Parathyroid adenoma (tissue), 2 donors: ENCODE measurements around the gene BBIP1.

Experiments used
- H2AFZ ChIP-seq: fragments of 300-600 bp; sonication (generic); one replicate; pipeline ENCODE4 v1.7.0; 2017; ENCODE audit warnings: antibody characterized with exemption, mild to moderate bottlenecking
- H3K27ac ChIP-seq: fragments of 300-600 bp; sonication (generic); one replicate; pipeline ENCODE4 v1.7.0; 2017
- H3K27me3 ChIP-seq: fragments of 300-600 bp; sonication (generic); one replicate; pipeline ENCODE4 v1.7.0; 2017; ENCODE audit warnings: low read length; ENCODE audit not compliant: control insufficient read depth, insufficient read depth
- H3K36me3 ChIP-seq: fragments of 300-600 bp; sonication (generic); one replicate; pipeline ENCODE4 v1.7.0; 2017; ENCODE audit warnings: low read length; ENCODE audit not compliant: control insufficient read depth, insufficient read depth
- H3K4me1 ChIP-seq: fragments of 300-600 bp; sonication (generic); one replicate; pipeline ENCODE4 v1.7.0; 2017; ENCODE audit warnings: control low read depth
- H3K4me2 ChIP-seq: fragments of 300-600 bp; sonication (generic); one replicate; pipeline ENCODE4 v1.7.0; 2017; ENCODE audit warnings: low read length
- H3K4me3 ChIP-seq: fragments of 300-600 bp; sonication (generic); one replicate; pipeline ENCODE4 v1.7.0; 2017; ENCODE audit warnings: low read depth, low read length
- H3K79me2 ChIP-seq: fragments of 300-600 bp; sonication (generic); one replicate; pipeline ENCODE4 v1.7.0; 2017; ENCODE audit warnings: control low read depth
- H3K9ac ChIP-seq: fragments of 300-600 bp; sonication (generic); one replicate; pipeline ENCODE4 v1.7.0; 2017; ENCODE audit warnings: mild to moderate bottlenecking
- H3K9me3 ChIP-seq: fragments of 300-600 bp; sonication (generic); one replicate; pipeline ENCODE4 v1.7.0; 2017; ENCODE audit warnings: low read length; ENCODE audit not compliant: control insufficient read depth
- TF ChIP-seq, protein P1 (sequence below): fragments of 300-600 bp; sonication (generic); IDR thresholded peaks from one replicate; pipeline ENCODE4 v1.7.0; 2017; ENCODE audit warnings: antibody characterized with exemption, mild to moderate bottlenecking
- donor health status: primary hyperparathyroidism.

The BBIP1 gene

DNA sequence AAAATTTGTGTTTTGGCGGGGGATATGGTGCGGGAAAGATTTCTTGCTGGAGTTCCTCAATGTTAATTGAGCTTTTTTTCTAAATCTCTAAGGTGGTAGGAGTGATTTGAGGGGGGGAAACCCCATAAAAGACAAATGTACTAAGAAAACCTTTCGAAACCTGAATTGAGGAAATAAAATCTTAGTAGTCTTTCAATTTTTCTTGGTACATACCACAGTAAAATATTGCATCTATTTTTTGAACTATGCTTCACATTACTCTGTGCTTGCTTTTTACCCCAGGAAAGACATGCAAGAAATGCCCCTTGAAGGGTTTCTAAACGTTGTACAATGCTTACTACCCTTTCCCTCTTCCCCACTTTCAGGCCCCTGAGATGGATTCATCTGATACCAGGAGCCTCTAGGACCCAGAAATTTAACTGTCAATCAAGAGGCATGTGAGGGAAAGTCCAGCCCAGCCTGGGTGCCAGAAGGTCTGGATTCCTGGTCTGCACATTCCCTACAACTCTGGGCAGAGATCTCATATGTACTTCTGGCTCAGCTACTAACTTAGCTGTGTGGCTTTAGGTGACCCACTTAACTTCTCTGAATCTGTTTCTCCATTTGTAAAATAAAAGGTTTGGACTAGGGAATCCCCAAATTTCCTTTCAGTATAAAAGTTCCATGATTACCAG is 53.0 kb downstream of the BBIP1 start:
- H3K4me1 ChIP-seq = peaks cover 60% of the 10 kb centered on the region

DNA sequence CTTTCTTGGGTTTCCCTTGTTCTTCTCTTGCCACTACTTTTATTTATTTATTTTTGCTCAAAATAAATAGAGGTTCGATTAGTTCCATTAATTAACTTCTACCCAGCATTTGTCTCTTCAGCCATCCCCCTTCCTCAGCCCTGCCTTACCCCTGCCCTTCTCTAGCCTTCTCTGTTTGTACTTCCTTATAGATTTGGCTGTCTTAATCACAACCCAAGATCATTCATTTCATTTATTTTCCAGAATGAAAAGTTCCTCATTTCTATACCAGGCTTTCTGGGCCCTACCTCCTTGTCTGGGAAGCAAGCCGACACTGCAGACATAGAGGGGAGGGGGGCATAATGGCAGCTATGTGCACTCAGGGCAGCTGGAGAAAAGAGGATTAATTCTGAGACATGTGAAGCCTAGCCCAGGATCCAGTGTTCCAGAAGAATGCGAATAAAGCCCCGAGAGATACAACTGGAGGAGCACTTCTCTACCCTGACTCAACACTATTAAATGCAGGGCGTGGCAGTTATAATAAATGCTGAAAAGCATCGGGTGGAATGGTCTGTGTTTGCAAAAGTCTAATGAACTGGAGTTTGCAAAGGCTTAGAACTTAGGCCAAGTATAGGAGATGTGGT is 53.7 kb downstream of the BBIP1 start:
- no peaks in the 10 kb centered on the region for H3K27me3 ChIP-seq
- no peaks in the 10 kb centered on the region for H3K36me3 ChIP-seq
- no peaks in the 10 kb centered on the region for H3K9me3 ChIP-seq
- H3K9ac ChIP-seq = no peak overlapping the region
- peaks cover 60% of the 10 kb centered on the region for H3K4me1 ChIP-seq
- peak overlapping the region; percentile 79 for H3K27ac ChIP-seq
- TF ChIP-seq, protein P1, sequence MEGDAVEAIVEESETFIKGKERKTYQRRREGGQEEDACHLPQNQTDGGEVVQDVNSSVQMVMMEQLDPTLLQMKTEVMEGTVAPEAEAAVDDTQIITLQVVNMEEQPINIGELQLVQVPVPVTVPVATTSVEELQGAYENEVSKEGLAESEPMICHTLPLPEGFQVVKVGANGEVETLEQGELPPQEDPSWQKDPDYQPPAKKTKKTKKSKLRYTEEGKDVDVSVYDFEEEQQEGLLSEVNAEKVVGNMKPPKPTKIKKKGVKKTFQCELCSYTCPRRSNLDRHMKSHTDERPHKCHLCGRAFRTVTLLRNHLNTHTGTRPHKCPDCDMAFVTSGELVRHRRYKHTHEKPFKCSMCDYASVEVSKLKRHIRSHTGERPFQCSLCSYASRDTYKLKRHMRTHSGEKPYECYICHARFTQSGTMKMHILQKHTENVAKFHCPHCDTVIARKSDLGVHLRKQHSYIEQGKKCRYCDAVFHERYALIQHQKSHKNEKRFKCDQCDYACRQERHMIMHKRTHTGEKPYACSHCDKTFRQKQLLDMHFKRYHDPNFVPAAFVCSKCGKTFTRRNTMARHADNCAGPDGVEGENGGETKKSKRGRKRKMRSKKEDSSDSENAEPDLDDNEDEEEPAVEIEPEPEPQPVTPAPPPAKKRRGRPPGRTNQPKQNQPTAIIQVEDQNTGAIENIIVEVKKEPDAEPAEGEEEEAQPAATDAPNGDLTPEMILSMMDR = no peak
- peaks cover 1% of the 10 kb centered on the region for H3K79me2 ChIP-seq
- no peak overlapping the region for H3K4me2 ChIP-seq
- H2AFZ ChIP-seq = peak overlapping the region; percentile 90
- peak overlapping the region; percentile 2 for H3K4me3 ChIP-seq

More for the DNA sequence above, 53.0 kb downstream of the BBIP1 start:
- H2AFZ ChIP-seq = peak overlapping the region; percentile 90
- no peak overlapping the region for H3K9ac ChIP-seq
- H3K4me2 ChIP-seq = no peak overlapping the region
- peaks cover 3% of the 10 kb centered on the region for H3K79me2 ChIP-seq
- TF ChIP-seq, protein P1 = no peak
- H3K9me3 ChIP-seq = no peaks in the 10 kb centered on the region
- H3K27ac ChIP-seq = peak overlapping the region; percentile 79
- no peaks in the 10 kb centered on the region for H3K36me3 ChIP-seq
- H3K27me3 ChIP-seq = no peaks in the 10 kb centered on the region
- no peak overlapping the region for H3K4me3 ChIP-seq

DNA sequence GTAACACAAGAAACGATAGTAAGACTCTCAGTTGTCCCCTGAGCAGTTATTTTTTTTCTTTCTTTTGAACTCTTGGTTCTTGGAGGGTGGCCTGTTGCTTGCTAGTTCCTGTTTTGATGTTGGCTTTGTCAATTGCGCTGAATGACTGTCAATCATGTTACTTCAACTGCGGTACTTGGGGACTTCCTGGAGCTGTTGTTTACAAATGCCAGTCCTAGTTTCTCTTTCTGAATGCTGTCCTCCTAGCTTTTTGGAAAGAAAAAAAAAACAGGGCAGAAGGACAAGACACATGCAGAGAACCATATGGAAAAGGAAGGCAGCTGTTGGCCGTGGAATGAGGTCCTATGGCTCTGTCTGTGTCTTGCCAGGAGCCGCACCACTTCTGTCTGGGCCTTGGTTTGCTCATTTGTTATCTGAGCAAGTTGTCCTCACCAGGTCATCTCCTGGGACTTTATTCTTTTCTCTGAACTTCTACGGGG is 54.3 kb downstream of the BBIP1 start:
- Histone ChIP-seq H3K27ac (peak overlapping the region; percentile 79), H3K36me3 (no peaks in the 10 kb centered on the region), H3K27me3 (no peaks in the 10 kb centered on the region), H3K9me3 (no peaks in the 10 kb centered on the region), H3K4me3 (no peak overlapping the region), H3K4me1 (peaks cover 63% of the 10 kb centered on the region), H3K9ac (no peak overlapping the region), H3K79me2 (no peaks in the 10 kb centered on the region), H2AFZ (peak overlapping the region; percentile 90), H3K4me2 (no peak overlapping the region)
- TF ChIP-seq, protein P1 = no peak

DNA sequence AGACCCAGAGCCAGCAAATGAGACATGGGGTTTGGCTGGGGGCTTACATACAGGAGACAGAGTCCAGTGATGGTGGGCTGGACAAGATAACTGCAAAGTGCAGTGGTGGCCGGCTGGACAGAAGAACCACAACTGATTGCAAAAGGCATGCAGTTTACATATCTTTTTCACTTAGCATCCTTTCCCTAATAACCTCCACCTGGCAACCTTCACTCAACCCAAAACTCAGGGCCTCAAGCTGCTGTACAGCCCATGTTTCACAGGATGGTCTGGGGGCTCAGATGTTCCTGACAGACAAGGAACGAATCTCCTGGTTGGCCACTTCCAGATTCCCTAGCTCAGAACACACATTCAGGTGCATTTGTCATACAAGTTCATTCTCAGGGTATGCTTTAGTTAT is 55.0 kb downstream of the BBIP1 start:
- Histone ChIP-seq H3K9ac (no peak overlapping the region), H3K79me2 (no peaks in the 10 kb centered on the region)

More for the DNA sequence above, 55.0 kb downstream of the BBIP1 start:
- Histone ChIP-seq H3K4me2 (no peak overlapping the region), H2AFZ (no peak overlapping the region), H3K9me3 (no peaks in the 10 kb centered on the region), H3K27me3 (no peaks in the 10 kb centered on the region), H3K27ac (peak overlapping the region; percentile 79), H3K36me3 (no peaks in the 10 kb centered on the region), H3K4me3 (no peak overlapping the region), H3K4me1 (peaks cover 70% of the 10 kb centered on the region)
- TF ChIP-seq, protein P1 = no peak
